GM12878 (cell line): Measurements from ENCODE around the gene EPS8L1. TPM values are rescaled to one million over a fixed set of nuclear protein-coding genes. Genes with fewer than 3 reads are reported as not detected.

Experiments
- ATAC-seq: fragments of 200-7000 bp; cut with Tn5 transposase; 3 replicates; pipeline ENCODE4 v1.9.1; 2020; ENCODE audit warnings: mild to moderate bottlenecking, moderate library complexity
- BruUV-seq: library from RNA; stranded (reverse); fragments of 400-500 nt; replicated peaks from 2 replicates; lab custom pipeline; 2021; lab: Mats Ljungman, UMichigan
- CTCF ChIA-PET: fragments of 300-600 bp; sonication (Branson Sonifier 250); formaldehyde crosslinking; extraction: SDS; loops from one replicate; lab custom pipeline; 2021; ENCODE audit warnings: inconsistent platforms; lab: Yijun Ruan, JAX
- POLR2A ChIA-PET: fragments of 350-600 bp; formaldehyde crosslinking; extraction: SDS; loops from one replicate; lab custom pipeline; 2021; ENCODE audit warnings: inconsistent platforms; lab: Charles Lee
- RAD21 ChIA-PET: fragments of 300-600 bp; sonication (Branson Sonifier 250); formaldehyde crosslinking; loops from one replicate; lab custom pipeline; 2023; ENCODE audit warnings: antibody characterized with exemption; ENCODE audit not compliant: unreplicated experiment; lab: Charles Lee
- SMC1A ChIA-PET: fragments of 300-600 bp; sonication (Branson Sonifier 250); formaldehyde crosslinking; loops from one replicate; lab custom pipeline; 2023; ENCODE audit not compliant: unreplicated experiment, uncharacterized antibody; lab: Charles Lee
- DNase-seq: peaks from one replicate; pipeline ENCODE4 v3.0.0-alpha.2; 2011; ENCODE audit warnings: low read depth, low spot score
- FAIRE-seq: peaks from 3 replicates; lab custom pipeline; 2011; peaks lifted over from hg19 to GRCh38; lab: Jason Lieb, UNC
- H2AFZ ChIP-seq: 2 replicates; pipeline ENCODE4 v1.6.0; 2011; ENCODE audit warnings: low read depth, low read length, control low read depth; ENCODE audit not compliant: control insufficient read depth
- H3K27ac ChIP-seq: 2 replicates; pipeline ENCODE4 v1.5.1; 2011; ENCODE audit warnings: control low read depth; ENCODE audit not compliant: control insufficient read depth, insufficient read depth
- H3K27me3 ChIP-seq, 2 experiments: replicated peaks in 1 of 2; 2 replicates each; pipeline versions ENCODE4 v1.6.0 to v1.6.1; 2011; ENCODE audit warnings: low read length in 1 of 2; ENCODE audit not compliant: control insufficient read depth in 2 of 2, insufficient read depth in 2 of 2
- H3K36me3 ChIP-seq, 2 experiments: 2 replicates each; pipeline ENCODE4 v1.5.1; 2011; ENCODE audit warnings: low read length in 1 of 2; ENCODE audit not compliant: control insufficient read depth in 2 of 2, insufficient read depth in 2 of 2
- H3K4me1 ChIP-seq: 2 replicates; pipeline ENCODE4 v1.6.1; 2011; ENCODE audit warnings: mild to moderate bottlenecking, low read length, moderate library complexity, mixed read lengths; ENCODE audit not compliant: control insufficient read depth, insufficient read depth
- H3K4me2 ChIP-seq: 2 replicates; pipeline ENCODE4 v1.6.0; 2011; ENCODE audit warnings: control low read depth; ENCODE audit not compliant: control insufficient read depth, insufficient read depth
- H3K4me3 ChIP-seq: fragments of 200-600 bp; sonication (generic); 2 replicates; pipeline ENCODE4 v1.5.1; 2016
- H3K79me2 ChIP-seq: 2 replicates; pipeline ENCODE4 v1.6.0; 2011; ENCODE audit warnings: low read length; ENCODE audit not compliant: control insufficient read depth, insufficient read depth
- H3K9ac ChIP-seq: 2 replicates; pipeline ENCODE4 v1.8.0; 2011; ENCODE audit warnings: low read length, control low read depth, mixed read lengths; ENCODE audit not compliant: control insufficient read depth, insufficient read depth
- H3K9me3 ChIP-seq: replicated peaks from 3 replicates; pipeline ENCODE4 v1.5.1; 2011; ENCODE audit warnings: mild to moderate bottlenecking, low read length; ENCODE audit not compliant: control insufficient read depth, insufficient read depth
- H4K20me1 ChIP-seq: 2 replicates; pipeline ENCODE4 v1.6.0; 2011; ENCODE audit not compliant: control insufficient read depth, insufficient read depth
- EP300 ChIP-seq, 2 experiments: fragments of 150-350 bp in 1 of 2; IDR thresholded peaks; 2 replicates each; pipeline ENCODE4 v1.6.1; 2011 to 2012; ENCODE audit warnings: low read depth in 2 of 2, low read length in 2 of 2, borderline replicate concordance in 1 of 2, improper control_type of control experiment in 1 of 2, inconsistent platforms in 1 of 2; ENCODE audit not compliant: control insufficient read depth in 1 of 2
- ESRRA ChIP-seq: IDR thresholded peaks from 2 replicates; pipeline ENCODE4 v1.6.1; 2012; ENCODE audit warnings: mild to moderate bottlenecking, low read length, improper control_type of control experiment
- HCFC1 ChIP-seq: fragments of 150-350 bp; IDR thresholded peaks from 2 replicates; pipeline ENCODE4 v1.6.1; 2014; ENCODE audit warnings: low read length
- IKZF1 ChIP-seq: fragments of 450-650 bp; conservative IDR thresholded peaks from 2 replicates; pipeline ENCODE4 v1.6.1; 2017; ENCODE audit warnings: antibody characterized with exemption, mild to moderate bottlenecking
- IRF3 ChIP-seq: fragments of 450-650 bp; IDR thresholded peaks from 2 replicates; pipeline ENCODE4 v1.6.1; 2014; ENCODE audit warnings: mild to moderate bottlenecking
- JUND ChIP-seq: IDR thresholded peaks from 2 replicates; pipeline ENCODE4 v1.6.1; 2012; ENCODE audit warnings: low read depth, mild to moderate bottlenecking, low read length, improper control_type of control experiment, moderate library complexity
- NR2C1 ChIP-seq: fragments of 450-650 bp; IDR thresholded peaks from 2 replicates; pipeline ENCODE4 v1.6.1; 2017; ENCODE audit warnings: antibody characterized with exemption, mild to moderate bottlenecking, moderate library complexity
- NR2F1 ChIP-seq: fragments of 450-650 bp; conservative IDR thresholded peaks from 2 replicates; pipeline ENCODE4 v1.6.1; 2017; ENCODE audit warnings: mild to moderate bottlenecking
- RUNX3 ChIP-seq: IDR thresholded peaks from 2 replicates; pipeline ENCODE4 v1.6.1; 2012; ENCODE audit warnings: low read length, inconsistent platforms
- SREBF1 ChIP-seq: IDR thresholded peaks from 2 replicates; pipeline ENCODE4 v1.6.1; 2012; ENCODE audit warnings: mild to moderate bottlenecking, low read length
- STAT3 ChIP-seq: IDR thresholded peaks from 2 replicates; pipeline ENCODE4 v1.6.1; 2011; ENCODE audit warnings: low read depth, low read length, improper control_type of control experiment
- YY1 ChIP-seq: IDR thresholded peaks from 2 replicates; pipeline ENCODE4 v1.6.1; 2011; ENCODE audit warnings: low read depth, mild to moderate bottlenecking, low read length
- ZNF24 ChIP-seq: fragments of 450-650 bp; IDR thresholded peaks from 2 replicates; pipeline ENCODE4 v1.6.1; 2017; ENCODE audit warnings: antibody characterized with exemption, mild to moderate bottlenecking
- WGBS: methylation state at CpG from one replicate; pipeline ENCODE4 v1.1.6; 2016; ENCODE audit warnings: low lambda C conversion rate; ENCODE audit not compliant: insufficient replicate concordance, insufficient coverage; ENCODE audit errors: missing lambda C conversion rate; 5-methylcytosine and 5-hydroxymethylcytosine counted together
- in situ Hi-C: fragments of 300-500 bp; cut with MboI; formaldehyde crosslinking; loops from 9 replicates; pipeline ENCODE4 v1.14.3; 2018; ENCODE audit warnings: mixed read lengths
- intact Hi-C: fragments of 100-400 bp; cut with micrococcal nuclease; formaldehyde crosslinking; loops from one replicate; pipeline ENCODE4 v1.14.2; 2022; ENCODE audit not compliant: unreplicated experiment
- polyA plus RNA-seq, 11 experiments: library from polyadenylated mRNA; depleted of rRNA in 4 of 11; unstranded in 6 of 11; stranded (reverse) in 5 of 11; fragments of >200 nt; fragmentation: Nextera tagmentation in 4 of 11; fragmentation: Illumina TruSeq in 1 of 11; extraction: Ambion mirVana in 4 of 11; extraction: Trizol in 1 of 11; gene quantifications; 1 replicate in 1 of 11; 2 replicates in 10 of 11; pipeline versions ENCODE4 v1.2.1 to v1.2.3, GENCODE V29; 2011 to 2016; ENCODE audit warnings: inconsistent platforms in 2 of 11, missing spikeins in 2 of 11, low read depth in 1 of 11
- total RNA-seq, 4 experiments: library from RNA; depleted of rRNA in 3 of 4; stranded (reverse); fragments of >200 nt in 3 of 4; fragmentation: Illumina TruSeq in 1 of 4; extraction: Trizol in 1 of 4; gene quantifications; 2 replicates each; pipeline versions ENCODE4 v1.2.1 to v1.2.3, GENCODE V29; 2013 to 2021
- TF ChIP-seq, protein P1 (sequence below): fragments of 450-650 bp; IDR thresholded peaks from 2 replicates; pipeline ENCODE4 v1.6.1; 2017; ENCODE audit warnings: mild to moderate bottlenecking, moderate library complexity
- TF ChIP-seq, protein P2 (sequence below): IDR thresholded peaks from 2 replicates; pipeline ENCODE4 v1.6.1; 2011; ENCODE audit warnings: mild to moderate bottlenecking, low read depth, low read length, moderate library complexity; ENCODE audit not compliant: insufficient replicate concordance

Gene EPS8L1
- total and polyA plus RNA-seq, 10 of the 15 experiments (the other 5 are each of a cell fraction or from before 2014, with no cell fraction given), result 0.68 to 2.2 (median 0.96) TPM; not detected in 2

DNA sequence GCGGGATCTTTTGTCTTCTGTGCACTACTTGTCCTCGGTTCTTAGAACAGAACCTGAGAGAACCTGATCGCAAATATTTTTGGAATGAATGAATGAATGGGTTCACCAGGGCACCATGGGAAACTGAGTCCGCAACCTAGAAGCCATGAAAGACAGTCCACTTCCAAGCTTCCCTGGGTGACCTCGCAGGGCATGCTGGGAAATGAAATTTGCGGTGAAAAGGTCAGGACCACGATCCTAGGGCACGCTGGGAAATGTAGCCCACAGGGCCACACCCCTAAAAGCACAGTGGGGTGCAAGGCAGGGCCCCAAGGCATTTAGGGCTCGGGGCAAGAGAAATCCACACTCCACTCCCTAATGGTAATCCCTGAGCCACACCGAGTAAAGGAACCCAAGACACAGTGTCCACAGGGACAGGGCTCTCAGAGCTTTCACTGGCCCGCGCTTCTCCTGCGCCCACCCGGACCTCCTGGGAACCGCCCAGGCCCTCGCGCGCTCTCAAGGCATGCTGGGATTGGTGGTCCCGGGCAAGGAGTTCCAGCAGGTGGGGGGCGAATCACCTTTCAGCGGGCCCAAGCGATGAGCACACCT is 42.8 kb downstream of the EPS8L1 start:
- Histone ChIP-seq H3K4me2 (peak overlapping the region; percentile 70), H3K4me1 (peaks cover 18% of the 10 kb centered on the region), H4K20me1 (peaks cover 3% of the 10 kb centered on the region; the same call in 1 of the 2 replicates), H3K27me3 (no peaks in the 10 kb centered on the region), H3K9ac (peak overlapping the region; percentile 55), H3K36me3 (no peaks in the 10 kb centered on the region), H3K4me3 (peak overlapping the region; percentile 68), H2AFZ (peak overlapping the region; percentile 67), H3K79me2 (peaks cover 32% of the 10 kb centered on the region), H3K9me3 (no peaks in the 10 kb centered on the region), H3K27ac (peak overlapping the region; percentile 50)
- ATAC-seq (no peak), FAIRE-seq (peak; percentile 23), DNase-seq (no peak)
- intact Hi-C loops (no loop called here), in situ Hi-C loops (no loop called here)
- RAD21 ChIA-PET, result interaction anchor here (1.6 kb wide), 1 partner anchor 386 kb away, joined by 6 read pairs; no protein-coding TSS in a partner anchor
- 61% methylated on average over 22 of the region's 22 CpGs for WGBS
- SMC1A ChIA-PET, result interaction anchor here (1.2 kb wide), 1 partner anchor 14 kb away, joined by 4 read pairs; no protein-coding TSS in a partner anchor
- POLR2A ChIA-PET, result interaction anchor here (0.5 to 1.1 kb wide), 2 partner anchors 136 to 462 kb away, joined by 3 to 4 read pairs; no protein-coding TSS in a partner anchor
- TF ChIP-seq EP300 (IDR thresholded peaks at IDR 0.05; ENCODE audit: borderline replicate concordance in 1 of 2, control insufficient read depth in 1 of 2, low read depth in 2 of 2, low read length in 2 of 2) (no peak), JUND (no peak), IRF3 (no peak), YY1 (0 out of 2 replicates have a peak, but pooled peaks have one; percentile 36), IKZF1 (peak; percentile 16; the same call in 1 of the 2 replicates), SREBF1 (no peak), RUNX3 (peak; percentile 62), NR2F1 (peak; percentile 69; the same call in 1 of the 2 replicates), STAT3 (no peak), NR2C1 (peak; percentile 65), ZNF24 (peak; percentile 94), ESRRA (no peak), HCFC1 (peak; percentile 36)
- TF ChIP-seq, protein P1, sequence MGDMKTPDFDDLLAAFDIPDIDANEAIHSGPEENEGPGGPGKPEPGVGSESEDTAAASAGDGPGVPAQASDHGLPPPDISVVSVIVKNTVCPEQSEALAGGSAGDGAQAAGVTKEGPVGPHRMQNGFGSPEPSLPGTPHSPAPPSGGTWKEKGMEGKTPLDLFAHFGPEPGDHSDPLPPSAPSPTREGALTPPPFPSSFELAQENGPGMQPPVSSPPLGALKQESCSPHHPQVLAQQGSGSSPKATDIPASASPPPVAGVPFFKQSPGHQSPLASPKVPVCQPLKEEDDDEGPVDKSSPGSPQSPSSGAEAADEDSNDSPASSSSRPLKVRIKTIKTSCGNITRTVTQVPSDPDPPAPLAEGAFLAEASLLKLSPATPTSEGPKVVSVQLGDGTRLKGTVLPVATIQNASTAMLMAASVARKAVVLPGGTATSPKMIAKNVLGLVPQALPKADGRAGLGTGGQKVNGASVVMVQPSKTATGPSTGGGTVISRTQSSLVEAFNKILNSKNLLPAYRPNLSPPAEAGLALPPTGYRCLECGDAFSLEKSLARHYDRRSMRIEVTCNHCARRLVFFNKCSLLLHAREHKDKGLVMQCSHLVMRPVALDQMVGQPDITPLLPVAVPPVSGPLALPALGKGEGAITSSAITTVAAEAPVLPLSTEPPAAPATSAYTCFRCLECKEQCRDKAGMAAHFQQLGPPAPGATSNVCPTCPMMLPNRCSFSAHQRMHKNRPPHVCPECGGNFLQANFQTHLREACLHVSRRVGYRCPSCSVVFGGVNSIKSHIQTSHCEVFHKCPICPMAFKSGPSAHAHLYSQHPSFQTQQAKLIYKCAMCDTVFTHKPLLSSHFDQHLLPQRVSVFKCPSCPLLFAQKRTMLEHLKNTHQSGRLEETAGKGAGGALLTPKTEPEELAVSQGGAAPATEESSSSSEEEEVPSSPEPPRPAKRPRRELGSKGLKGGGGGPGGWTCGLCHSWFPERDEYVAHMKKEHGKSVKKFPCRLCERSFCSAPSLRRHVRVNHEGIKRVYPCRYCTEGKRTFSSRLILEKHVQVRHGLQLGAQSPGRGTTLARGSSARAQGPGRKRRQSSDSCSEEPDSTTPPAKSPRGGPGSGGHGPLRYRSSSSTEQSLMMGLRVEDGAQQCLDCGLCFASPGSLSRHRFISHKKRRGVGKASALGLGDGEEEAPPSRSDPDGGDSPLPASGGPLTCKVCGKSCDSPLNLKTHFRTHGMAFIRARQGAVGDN, result 0 out of 2 replicates have a peak, but pooled peaks have one; percentile 25
- TF ChIP-seq, protein P2, sequence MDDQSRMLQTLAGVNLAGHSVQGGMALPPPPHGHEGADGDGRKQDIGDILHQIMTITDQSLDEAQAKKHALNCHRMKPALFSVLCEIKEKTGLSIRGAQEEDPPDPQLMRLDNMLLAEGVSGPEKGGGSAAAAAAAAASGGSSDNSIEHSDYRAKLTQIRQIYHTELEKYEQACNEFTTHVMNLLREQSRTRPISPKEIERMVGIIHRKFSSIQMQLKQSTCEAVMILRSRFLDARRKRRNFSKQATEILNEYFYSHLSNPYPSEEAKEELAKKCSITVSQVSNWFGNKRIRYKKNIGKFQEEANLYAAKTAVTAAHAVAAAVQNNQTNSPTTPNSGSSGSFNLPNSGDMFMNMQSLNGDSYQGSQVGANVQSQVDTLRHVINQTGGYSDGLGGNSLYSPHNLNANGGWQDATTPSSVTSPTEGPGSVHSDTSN, result no peak
- no TSS peak for BruUV-seq
- CTCF ChIA-PET, result no interaction called here
